Testis (tissue), 3 donors: ENCODE measurements around the gene L1CAM. TPM values are rescaled to one million over a fixed set of nuclear protein-coding genes. Genes with fewer than 3 reads are reported as not detected.

Source experiments
- DNase-seq: peaks from one replicate; pipeline ENCODE4 v3.0.0-alpha.2; 2019
- H3K27ac ChIP-seq, 2 donors: fragments of 200-600 bp; sonication (generic); one replicate each; pipeline ENCODE4 v1.5.1; 2019
- H3K27me3 ChIP-seq: fragments of 200-600 bp; sonication (generic); one replicate; pipeline ENCODE4 v1.5.1; 2019
- H3K36me3 ChIP-seq: fragments of 200-600 bp; sonication (generic); one replicate; pipeline ENCODE4 v1.5.1; 2017; ENCODE audit warnings: low read depth; ENCODE audit errors: missing control alignments
- H3K4me1 ChIP-seq: fragments of 200-600 bp; sonication (generic); one replicate; pipeline ENCODE4 v1.5.1; 2019
- H3K4me3 ChIP-seq, 2 donors: fragments of 200-600 bp; sonication (generic); one replicate each; pipeline ENCODE4 v1.5.1; 2017 to 2019
- H3K9me3 ChIP-seq: fragments of 200-600 bp; sonication (generic); one replicate; pipeline ENCODE4 v1.5.1; 2017
- CTCF ChIP-seq, 3 experiments: fragments of 450-650 bp in 2 of 3; fragments of 200-600 bp in 1 of 3; sonication (generic) in 1 of 3; IDR thresholded peaks; one replicate each; pipeline ENCODE4 v1.5.1; 2016 to 2019; ENCODE audit warnings: antibody characterized with exemption in 3 of 3, mild to moderate bottlenecking in 2 of 3, moderate library complexity in 1 of 3
- POLR2A ChIP-seq: fragments of 450-650 bp; IDR thresholded peaks from one replicate; pipeline ENCODE4 v1.6.1; 2017; ENCODE audit warnings: antibody characterized with exemption, mild to moderate bottlenecking, moderate library complexity
- WGBS, 2 donors: methylation state at CpG; one replicate each; pipeline ENCODE4 v1.1.5; 2018; 5-methylcytosine and 5-hydroxymethylcytosine counted together
- intact Hi-C: fragments of 100-400 bp; cut with DNase I; formaldehyde crosslinking; loops from one replicate; pipeline ENCODE4 v1.15.1; 2023; ENCODE audit warnings: low total_unique reads
- polyA plus RNA-seq: library from polyadenylated mRNA; stranded (reverse); fragments of 350-450 nt; fragmentation: Illumina TruSeq; extraction: RNeasy Lipid Tissue Mini Kit (QIAGEN cat#74804); gene quantifications from one replicate; pipeline ENCODE4 v1.2.3, GENCODE V29; 2014; ENCODE audit warnings: low read depth, low replicate concordance; ENCODE audit not compliant: insufficient read depth
- total RNA-seq, 2 donors: library from RNA; depleted of rRNA; stranded (reverse); fragments of >200 nt; gene quantifications; one replicate each; pipeline ENCODE4 v1.2.3, GENCODE V29; 2016

Gene L1CAM
- total and polyA plus RNA-seq, 3 donors from 2014 or later: 1.7 to 4.5 (median 2.5) TPM

- no peaks in the 10 kb centered on the region for H3K27me3 ChIP-seq
- H3K36me3 ChIP-seq: no peaks in the 10 kb centered on the region
- no peak overlapping the region for H3K27ac ChIP-seq
- H3K4me1 ChIP-seq: peaks cover 3% of the 10 kb centered on the region
- H3K9me3 ChIP-seq: no peaks in the 10 kb centered on the region
- 80% methylated on average over 4 of the region's 32 CpGs; no CpG with 5 or more reads in 1 of the 2 donors for WGBS, 2 donors
- intact Hi-C loops: no loop called here
- no peak for DNase-seq
- no peak overlapping the region for H3K4me3 ChIP-seq
- TF ChIP-seq CTCF (IDR thresholded peaks at IDR 0.05) (no peak), POLR2A (no peak)
Measured at GRCh38 chrX:153905481-153906095, 19.6 kb upstream of the L1CAM start.

GRCh38 chrX:153903991-153904957, 18.3 kb upstream of the L1CAM start, which contains the start of gene AVPR2:
Gene AVPR2, plus strand, starts transcription at chrX:153904673. Its CDS starts 473 bp downstream, at chrX:153905146.
- Histone ChIP-seq H3K27me3 (no peaks in the 10 kb centered on the region), H3K9me3 (no peaks in the 10 kb centered on the region), H3K36me3 (no peaks in the 10 kb centered on the region), H3K4me3 (no peak within 1 kb of the TSS), H3K27ac (no peak within 1 kb of the TSS), H3K4me1 (peaks cover 3% of the 10 kb centered on the region)
- intact Hi-C loops: no loop called here
- no peak for TF ChIP-seq POLR2A
- no peak for TF ChIP-seq CTCF (IDR thresholded peaks at IDR 0.05)
- WGBS, 2 donors: 29 to 52% methylated on average over 5 to 16 of the region's 26 CpGs
- no peak for DNase-seq

GRCh38 chrX:153903238-153903980, 17.4 kb upstream of the L1CAM start:
- intact Hi-C loops: no loop called here
- Histone ChIP-seq H3K27me3 (no peaks in the 10 kb centered on the region), H3K4me1 (peaks cover 3% of the 10 kb centered on the region), H3K27ac (no peak overlapping the region), H3K9me3 (no peaks in the 10 kb centered on the region), H3K4me3 (no peak overlapping the region), H3K36me3 (no peaks in the 10 kb centered on the region)
- 70 to 75% methylated on average over 16 to 17 of the region's 18 CpGs for WGBS, 2 donors
- no peak for DNase-seq
- no peak for TF ChIP-seq POLR2A
- TF ChIP-seq CTCF (IDR thresholded peaks at IDR 0.05): no peak

- Histone ChIP-seq H3K4me3 (no peak overlapping the region), H3K27ac (no peak overlapping the region), H3K9me3 (no peaks in the 10 kb centered on the region), H3K36me3 (no peaks in the 10 kb centered on the region), H3K27me3 (no peaks in the 10 kb centered on the region), H3K4me1 (peaks cover 3% of the 10 kb centered on the region)
- WGBS, 2 donors: 55% methylated on average over 6 of the region's 10 CpGs; no CpG with 5 or more reads in 1 of the 2 donors
- TF ChIP-seq POLR2A (no peak), CTCF (IDR thresholded peaks at IDR 0.05) (no peak)
- intact Hi-C loops: no loop called here
- no peak for DNase-seq
Measured at GRCh38 chrX:153902385-153902784, 16.4 kb upstream of the L1CAM start.
